ENCODE data around the gene PLPPR1.
A peak's percentile ranks its signal among the peaks of the same experiment; 100 is the strongest.

Gene PLPPR1

DNA sequence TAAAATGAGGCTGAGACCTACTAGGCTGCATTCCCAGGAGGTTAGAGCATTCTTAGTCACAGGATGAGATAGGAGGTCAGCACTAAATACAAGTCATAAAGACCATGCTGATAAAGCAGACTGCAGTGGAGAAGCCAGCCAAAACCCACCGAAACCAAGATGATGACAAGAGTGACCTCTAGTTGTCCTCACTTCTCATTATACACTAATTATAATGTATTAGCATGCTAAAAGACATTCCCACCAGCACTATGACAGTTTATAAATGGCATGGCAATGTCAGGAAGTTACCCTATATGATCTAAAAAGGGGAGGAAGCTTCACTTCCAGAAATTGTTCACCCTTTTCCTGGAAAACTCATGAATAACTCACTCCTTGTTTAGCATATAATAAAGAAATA is 88.6 kb downstream of the PLPPR1 start:
- H3K4me2 ChIP-seq (ENCODE audit: low read depth, low read length), result no peak overlapping the region

DNA sequence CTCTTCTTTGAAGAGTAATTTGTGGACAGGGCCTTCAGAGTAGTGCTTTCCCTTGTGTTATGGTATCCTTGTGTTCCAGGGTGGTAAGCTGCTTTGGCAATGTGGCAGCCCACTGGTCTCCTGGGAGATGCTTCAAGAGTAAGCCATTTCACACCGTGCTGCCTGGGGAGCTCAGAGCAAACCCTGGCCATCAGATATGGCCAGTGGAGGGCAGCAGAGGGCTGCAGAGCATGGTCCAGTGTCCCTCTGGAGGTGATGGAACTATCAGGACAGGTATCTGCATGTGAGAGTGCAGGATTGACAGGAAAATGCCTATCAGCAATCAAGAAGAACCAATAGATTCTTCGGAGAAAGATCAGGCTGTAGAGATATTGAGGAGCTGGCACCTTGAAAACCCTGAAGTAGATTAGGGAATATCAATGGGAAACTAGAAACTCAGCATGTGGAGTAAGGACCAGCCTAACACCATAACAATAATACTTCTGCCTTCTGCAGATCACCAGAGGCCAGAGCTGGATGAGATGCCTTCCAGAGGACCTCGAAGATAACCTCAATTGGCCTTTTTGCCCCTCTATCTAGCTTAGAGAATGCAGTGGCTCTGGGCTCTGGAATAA is 90.8 kb downstream of the PLPPR1 start:
- no peaks in the 10 kb centered on the region for H3K9me2 ChIP-seq (replicated peaks; ENCODE audit: insufficient read depth, low read length)
- no peaks in the 10 kb centered on the region for H3K27me3 ChIP-seq (replicated peaks; ENCODE audit: insufficient read depth, low read length)
- no peaks in the 10 kb centered on the region for H3K9me3 ChIP-seq (replicated peaks; ENCODE audit: insufficient read depth, low read length)
- no peak overlapping the region for H2AFZ ChIP-seq (ENCODE audit: low read length)
- peak; percentile 68 for DNase-seq
- no peaks in the 10 kb centered on the region for H3K36me3 ChIP-seq (replicated peaks; ENCODE audit: insufficient read depth, low read length)
- H3K4me3 ChIP-seq (ENCODE audit: low read length), result no peak overlapping the region
- no peaks in the 10 kb centered on the region for H4K20me1 ChIP-seq (ENCODE audit: insufficient read depth, low read length)
- H3K27ac ChIP-seq (ENCODE audit: low read length), result no peak overlapping the region
- no peak overlapping the region for H3K4me2 ChIP-seq (ENCODE audit: low read depth, low read length)
- H3K4me1 ChIP-seq (ENCODE audit: low read length), result peaks cover 7% of the 10 kb centered on the region; the same call in 1 of the 2 replicates
- no peaks in the 10 kb centered on the region for H3F3A ChIP-seq (ENCODE audit: insufficient read depth, low read length)
- H3K9ac ChIP-seq (ENCODE audit: low read length), result no peak overlapping the region
- TF ChIP-seq, protein P1, sequence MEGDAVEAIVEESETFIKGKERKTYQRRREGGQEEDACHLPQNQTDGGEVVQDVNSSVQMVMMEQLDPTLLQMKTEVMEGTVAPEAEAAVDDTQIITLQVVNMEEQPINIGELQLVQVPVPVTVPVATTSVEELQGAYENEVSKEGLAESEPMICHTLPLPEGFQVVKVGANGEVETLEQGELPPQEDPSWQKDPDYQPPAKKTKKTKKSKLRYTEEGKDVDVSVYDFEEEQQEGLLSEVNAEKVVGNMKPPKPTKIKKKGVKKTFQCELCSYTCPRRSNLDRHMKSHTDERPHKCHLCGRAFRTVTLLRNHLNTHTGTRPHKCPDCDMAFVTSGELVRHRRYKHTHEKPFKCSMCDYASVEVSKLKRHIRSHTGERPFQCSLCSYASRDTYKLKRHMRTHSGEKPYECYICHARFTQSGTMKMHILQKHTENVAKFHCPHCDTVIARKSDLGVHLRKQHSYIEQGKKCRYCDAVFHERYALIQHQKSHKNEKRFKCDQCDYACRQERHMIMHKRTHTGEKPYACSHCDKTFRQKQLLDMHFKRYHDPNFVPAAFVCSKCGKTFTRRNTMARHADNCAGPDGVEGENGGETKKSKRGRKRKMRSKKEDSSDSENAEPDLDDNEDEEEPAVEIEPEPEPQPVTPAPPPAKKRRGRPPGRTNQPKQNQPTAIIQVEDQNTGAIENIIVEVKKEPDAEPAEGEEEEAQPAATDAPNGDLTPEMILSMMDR (IDR thresholded peaks at IDR 0.05; ENCODE audit: low read length), result peak; percentile 96
- TF ChIP-seq EZH2 (optimal IDR thresholded peaks at IDR 0.05; ENCODE audit: low read depth, low read length), result no peak
- TF ChIP-seq EZH2phosphoT487 (IDR thresholded peaks at IDR 0.05; ENCODE audit: low read length), result no peak
- no peaks in the 10 kb centered on the region for H3K79me2 ChIP-seq (ENCODE audit: low read length)

More for the DNA sequence above, 88.6 kb downstream of the PLPPR1 start:
- no peaks in the 10 kb centered on the region for H4K20me1 ChIP-seq (ENCODE audit: insufficient read depth, low read length)
- no peaks in the 10 kb centered on the region for H3K36me3 ChIP-seq (replicated peaks; ENCODE audit: insufficient read depth, low read length)
- DNase-seq, result peak; percentile 21
- H3K9ac ChIP-seq (ENCODE audit: low read length), result no peak overlapping the region
- no peaks in the 10 kb centered on the region for H3K27me3 ChIP-seq (replicated peaks; ENCODE audit: insufficient read depth, low read length)
- no peak overlapping the region for H3K4me3 ChIP-seq (ENCODE audit: low read length)
- H2AFZ ChIP-seq (ENCODE audit: low read length), result no peak overlapping the region
- TF ChIP-seq EZH2phosphoT487 (IDR thresholded peaks at IDR 0.05; ENCODE audit: low read length), result no peak
- TF ChIP-seq, protein P1 (IDR thresholded peaks at IDR 0.05; ENCODE audit: low read length), result no peak
- TF ChIP-seq EZH2 (optimal IDR thresholded peaks at IDR 0.05; ENCODE audit: low read depth, low read length), result no peak
- no peaks in the 10 kb centered on the region for H3K9me3 ChIP-seq (replicated peaks; ENCODE audit: insufficient read depth, low read length)
- H3K9me2 ChIP-seq (replicated peaks; ENCODE audit: insufficient read depth, low read length), result no peaks in the 10 kb centered on the region
- H3K79me2 ChIP-seq (ENCODE audit: low read length), result no peaks in the 10 kb centered on the region
- no peak overlapping the region for H3K27ac ChIP-seq (ENCODE audit: low read length)
- H3F3A ChIP-seq (ENCODE audit: insufficient read depth, low read length), result no peaks in the 10 kb centered on the region
- peaks cover 17% of the 10 kb centered on the region; the same call in 1 of the 2 replicates for H3K4me1 ChIP-seq (ENCODE audit: low read length)

DNA sequence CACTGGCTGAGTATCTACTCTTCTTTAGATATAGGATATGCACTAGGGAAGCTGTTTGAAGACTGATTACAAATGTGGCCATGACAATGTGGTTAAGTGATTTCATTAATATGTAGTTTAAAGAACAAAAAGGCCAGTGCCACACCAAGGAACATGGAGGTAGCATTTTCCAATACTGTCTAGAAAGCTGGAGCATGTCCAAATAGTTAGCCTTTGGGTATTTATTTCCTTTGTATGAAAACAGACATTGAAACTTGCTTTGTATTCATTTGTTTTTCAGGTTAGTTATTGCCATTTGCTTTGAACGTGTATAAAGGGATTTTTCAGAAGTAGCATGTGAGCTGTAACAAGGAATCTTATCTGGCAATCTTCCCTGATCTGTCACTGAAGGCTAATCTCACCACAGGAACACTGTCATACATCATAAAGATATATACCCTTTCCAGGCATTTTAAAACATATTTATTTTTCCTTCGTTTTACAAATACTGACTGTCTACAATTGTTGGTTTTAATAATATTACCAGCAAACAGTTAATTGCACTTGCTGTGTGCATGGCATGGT is 93.4 kb downstream of the PLPPR1 start:
- H3K4me2 ChIP-seq (ENCODE audit: low read depth, low read length), result no peak overlapping the region
- H3K27me3 ChIP-seq (replicated peaks; ENCODE audit: insufficient read depth, low read length), result no peaks in the 10 kb centered on the region
- H3K4me3 ChIP-seq (ENCODE audit: low read length), result no peak overlapping the region
- no peak overlapping the region for H3K27ac ChIP-seq (ENCODE audit: low read length)
- H3K4me1 ChIP-seq (ENCODE audit: low read length), result peaks cover 13% of the 10 kb centered on the region; the same call in 1 of the 2 replicates
- no peak overlapping the region for H3K9ac ChIP-seq (ENCODE audit: low read length)
- no peaks in the 10 kb centered on the region for H3K9me2 ChIP-seq (replicated peaks; ENCODE audit: insufficient read depth, low read length)
- H2AFZ ChIP-seq (ENCODE audit: low read length), result no peak overlapping the region
- no peaks in the 10 kb centered on the region for H4K20me1 ChIP-seq (ENCODE audit: insufficient read depth, low read length)
- H3F3A ChIP-seq (ENCODE audit: insufficient read depth, low read length), result no peaks in the 10 kb centered on the region
- no peaks in the 10 kb centered on the region for H3K36me3 ChIP-seq (replicated peaks; ENCODE audit: insufficient read depth, low read length)
- TF ChIP-seq, protein P1 (IDR thresholded peaks at IDR 0.05; ENCODE audit: low read length), result no peak
- no peak for TF ChIP-seq EZH2 (optimal IDR thresholded peaks at IDR 0.05; ENCODE audit: low read depth, low read length)
- no peak for TF ChIP-seq EZH2phosphoT487 (IDR thresholded peaks at IDR 0.05; ENCODE audit: low read length)
- no peak for DNase-seq
- no peaks in the 10 kb centered on the region for H3K79me2 ChIP-seq (ENCODE audit: low read length)
- no peaks in the 10 kb centered on the region for H3K9me3 ChIP-seq (replicated peaks; ENCODE audit: insufficient read depth, low read length)
